Endodermal cell (in vitro differentiated cells): ENCODE data around the gene MBTD1. TPM values are rescaled to one million over a fixed set of nuclear protein-coding genes. Genes with fewer than 3 reads are reported as not detected.

Source experiments
- DNase-seq: peaks from one replicate; pipeline ENCODE4 v3.0.0-alpha.2; 2017
- H3K27ac ChIP-seq: 2 replicates; pipeline ENCODE4 v1.5.1; 2013; ENCODE audit warnings: mild to moderate bottlenecking, low read depth, low read length, moderate library complexity
- H3K27me3 ChIP-seq: 2 replicates; pipeline ENCODE4 v1.6.1; 2013; ENCODE audit warnings: mild to moderate bottlenecking, low read length, moderate library complexity; ENCODE audit not compliant: insufficient read depth, control insufficient read depth, poor library complexity, severe bottlenecking
- H3K36me3 ChIP-seq: 2 replicates; pipeline ENCODE4 v1.7.0; 2013; ENCODE audit warnings: mild to moderate bottlenecking, low read length, moderate library complexity; ENCODE audit not compliant: control insufficient read depth, insufficient read depth
- H3K4me1 ChIP-seq: one replicate; pipeline ENCODE4 v1.7.0; 2013; ENCODE audit warnings: low read length; ENCODE audit not compliant: control insufficient read depth, insufficient read depth
- H3K4me3 ChIP-seq: 2 replicates; pipeline ENCODE4 v1.5.1; 2013; ENCODE audit warnings: mild to moderate bottlenecking, low read length, moderate library complexity
- H3K9ac ChIP-seq: 2 replicates; pipeline ENCODE4 v1.6.1; 2013; ENCODE audit warnings: mild to moderate bottlenecking, low read length, moderate library complexity; ENCODE audit not compliant: poor library complexity, severe bottlenecking; ENCODE audit errors: extremely low read depth
- H3K9me3 ChIP-seq: 2 replicates; pipeline ENCODE4 v1.6.1; 2013; ENCODE audit warnings: mild to moderate bottlenecking, low read length, moderate library complexity; ENCODE audit not compliant: control insufficient read depth
- H3K27ac Mint-ChIP-seq: 2 replicates; pipeline ENCODE4 v1.8.0; 2020; ENCODE audit warnings: mixed read lengths
- H3K27me3 Mint-ChIP-seq: 2 replicates; pipeline ENCODE4 v1.8.0; 2021; ENCODE audit warnings: mild to moderate bottlenecking, mixed read lengths; ENCODE audit not compliant: insufficient read depth
- H3K36me3 Mint-ChIP-seq: 2 replicates; pipeline ENCODE4 v1.8.0; 2020; ENCODE audit warnings: low read depth, mixed read lengths
- H3K4me1 Mint-ChIP-seq: 2 replicates; pipeline ENCODE4 v1.8.0; 2020; ENCODE audit warnings: mixed read lengths
- H3K4me3 Mint-ChIP-seq: 2 replicates; pipeline ENCODE4 v1.8.0; 2020; ENCODE audit warnings: mild to moderate bottlenecking, moderate library complexity, mixed read lengths
- H3K9me3 Mint-ChIP-seq: 2 replicates; pipeline ENCODE4 v1.8.0; 2020; ENCODE audit warnings: mild to moderate bottlenecking, mixed read lengths
- WGBS, 2 experiments: methylation state at CpG; one replicate each; pipeline versions ENCODE4 v1.1.5 to v1.1.7; 2013; ENCODE audit warnings: missing lambda C conversion rate in 2 of 2, mixed read lengths in 1 of 2; ENCODE audit not compliant: insufficient coverage in 1 of 2, insufficient read length in 1 of 2; 5-methylcytosine and 5-hydroxymethylcytosine counted together
- total RNA-seq, 2 donors: library from RNA; stranded (reverse); fragmentation: NEBNext Ultra II Directional in 1 of 2; extraction: Animal tissue kit (Norgen Biotek cat#: 25700) in 1 of 2; gene quantifications; 2 replicates in 1 of 2; 3 replicates in 1 of 2; pipeline ENCODE4 v1.2.1, GENCODE V29; 2021
- TF ChIP-seq, protein P1 (sequence below): fragments of 200-600 bp; sonication (generic); conservative IDR thresholded peaks from 2 replicates; pipeline ENCODE4 v1.5.0; 2021; ENCODE audit warnings: antibody characterized with exemption, mild to moderate bottlenecking

MBTD1 gene
- total RNA-seq, 2 donors from 2014 or later: 33.6 to 37.7 TPM

DNA sequence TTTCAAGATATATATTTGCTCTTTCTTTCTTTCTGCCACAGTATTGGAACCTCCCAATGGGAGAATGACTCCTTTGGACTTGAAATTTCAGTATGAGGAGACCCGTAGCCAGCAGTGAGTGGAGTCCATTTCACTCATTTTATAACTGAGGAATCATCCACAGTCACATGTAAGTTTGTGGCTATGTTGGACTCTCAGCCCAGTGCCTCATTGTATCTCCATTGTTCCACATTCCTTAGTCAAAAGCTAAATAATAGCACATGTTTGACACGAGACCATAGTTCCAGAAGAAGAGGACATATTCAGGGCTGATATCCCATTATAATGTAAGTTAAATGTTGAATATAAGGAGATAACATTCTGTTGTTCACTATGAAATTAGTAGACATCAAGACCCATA, 126.5 kb downstream of the MBTD1 start:
- no peak for DNase-seq
- 86 to 88% methylated on average over 2 of the region's 2 CpGs for whole genome bisulfite sequencing, 2 experiments
- H3K4me1 Mint-ChIP-seq: no peaks in the 10 kb centered on the region
- Histone ChIP-seq H3K36me3 (no peaks in the 10 kb centered on the region), H3K9ac (no peak overlapping the region), H3K4me3 (no peak overlapping the region), H3K27me3 (no peaks in the 10 kb centered on the region), H3K4me1 (no peaks in the 10 kb centered on the region), H3K27ac (no peak overlapping the region), H3K9me3 (no peaks in the 10 kb centered on the region)
- H3K4me3 Mint-ChIP-seq: no peak overlapping the region
- TF ChIP-seq, protein P1, sequence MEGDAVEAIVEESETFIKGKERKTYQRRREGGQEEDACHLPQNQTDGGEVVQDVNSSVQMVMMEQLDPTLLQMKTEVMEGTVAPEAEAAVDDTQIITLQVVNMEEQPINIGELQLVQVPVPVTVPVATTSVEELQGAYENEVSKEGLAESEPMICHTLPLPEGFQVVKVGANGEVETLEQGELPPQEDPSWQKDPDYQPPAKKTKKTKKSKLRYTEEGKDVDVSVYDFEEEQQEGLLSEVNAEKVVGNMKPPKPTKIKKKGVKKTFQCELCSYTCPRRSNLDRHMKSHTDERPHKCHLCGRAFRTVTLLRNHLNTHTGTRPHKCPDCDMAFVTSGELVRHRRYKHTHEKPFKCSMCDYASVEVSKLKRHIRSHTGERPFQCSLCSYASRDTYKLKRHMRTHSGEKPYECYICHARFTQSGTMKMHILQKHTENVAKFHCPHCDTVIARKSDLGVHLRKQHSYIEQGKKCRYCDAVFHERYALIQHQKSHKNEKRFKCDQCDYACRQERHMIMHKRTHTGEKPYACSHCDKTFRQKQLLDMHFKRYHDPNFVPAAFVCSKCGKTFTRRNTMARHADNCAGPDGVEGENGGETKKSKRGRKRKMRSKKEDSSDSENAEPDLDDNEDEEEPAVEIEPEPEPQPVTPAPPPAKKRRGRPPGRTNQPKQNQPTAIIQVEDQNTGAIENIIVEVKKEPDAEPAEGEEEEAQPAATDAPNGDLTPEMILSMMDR: no peak
- no peaks in the 10 kb centered on the region for H3K36me3 Mint-ChIP-seq
- no peak overlapping the region for H3K27ac Mint-ChIP-seq
- peaks cover 3% of the 10 kb centered on the region for H3K9me3 Mint-ChIP-seq
- H3K27me3 Mint-ChIP-seq: no peaks in the 10 kb centered on the region

DNA sequence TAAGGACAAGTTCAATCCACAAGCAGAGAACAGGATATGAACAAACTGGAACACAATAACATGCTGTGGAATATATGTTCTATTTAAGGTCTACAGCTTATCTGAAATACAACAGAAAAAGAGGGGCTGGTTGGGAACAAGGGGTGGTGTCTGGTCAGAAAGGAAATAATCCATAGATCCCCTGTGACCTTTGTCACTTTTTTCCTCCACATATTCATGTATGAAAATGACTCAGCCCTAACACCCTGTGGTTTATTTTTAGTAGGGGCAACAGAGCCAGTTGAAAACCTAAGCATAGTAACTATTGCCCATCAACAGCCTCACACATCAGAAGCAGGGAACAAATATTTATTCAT, 126.9 kb downstream of the MBTD1 start:
- no peak for DNase-seq
- no peak overlapping the region for H3K27ac ChIP-seq
- no peaks in the 10 kb centered on the region for H3K4me1 ChIP-seq
- H3K4me3 ChIP-seq: no peak overlapping the region
- no peak overlapping the region for H3K9ac ChIP-seq
- H3K27me3 ChIP-seq: no peaks in the 10 kb centered on the region
- no peaks in the 10 kb centered on the region for H3K9me3 ChIP-seq
- no peaks in the 10 kb centered on the region for H3K27me3 Mint-ChIP-seq
- no peak overlapping the region for H3K4me3 Mint-ChIP-seq
- no peaks in the 10 kb centered on the region for H3K4me1 Mint-ChIP-seq
- no peaks in the 10 kb centered on the region for H3K36me3 ChIP-seq
- H3K27ac Mint-ChIP-seq: no peak overlapping the region
- no peaks in the 10 kb centered on the region for H3K36me3 Mint-ChIP-seq
- TF ChIP-seq, protein P1: no peak
- H3K9me3 Mint-ChIP-seq: peaks cover 3% of the 10 kb centered on the region

DNA sequence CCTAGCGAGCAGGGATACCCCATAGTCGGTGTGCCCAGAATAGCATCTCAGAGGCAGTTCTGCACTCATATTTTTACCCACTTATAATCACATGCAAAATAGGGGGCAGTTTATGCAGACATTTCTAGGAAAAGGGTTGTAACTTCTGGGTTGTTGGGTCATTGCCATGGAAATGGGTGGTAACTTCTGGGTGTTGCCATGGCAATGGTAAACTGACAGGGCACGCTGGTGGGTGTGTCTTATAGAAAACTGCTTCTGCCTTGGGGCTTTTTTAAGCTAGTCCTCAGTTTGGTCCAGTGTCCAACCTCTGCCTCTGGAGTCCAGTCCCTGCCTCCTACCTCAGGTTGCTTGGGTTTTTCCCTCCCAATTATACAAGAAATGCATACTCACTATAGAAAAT, 131.8 kb downstream of the MBTD1 start:
- H3K27ac Mint-ChIP-seq: no peak overlapping the region
- no peak overlapping the region for H3K4me3 Mint-ChIP-seq

More for the DNA sequence above, 131.8 kb downstream of the MBTD1 start:
- TF ChIP-seq, protein P1: no peak
- no peak overlapping the region for H3K9ac ChIP-seq
- H3K36me3 ChIP-seq: no peaks in the 10 kb centered on the region
- no peaks in the 10 kb centered on the region for H3K4me1 Mint-ChIP-seq
- 83 to 100% methylated on average over 1 to 3 of the region's 3 CpGs for WGBS, 2 experiments
- no peak overlapping the region for H3K27ac ChIP-seq
- H3K9me3 ChIP-seq: no peaks in the 10 kb centered on the region
- no peaks in the 10 kb centered on the region for H3K27me3 ChIP-seq
- DNase-seq: peak; percentile 63
- no peaks in the 10 kb centered on the region for H3K4me1 ChIP-seq
- H3K36me3 Mint-ChIP-seq: no peaks in the 10 kb centered on the region
- H3K27me3 Mint-ChIP-seq: no peaks in the 10 kb centered on the region
- no peak overlapping the region for H3K4me3 ChIP-seq
- no peaks in the 10 kb centered on the region for H3K9me3 Mint-ChIP-seq

Other genes with a start within 250 kb of the MBTD1 start
- gene SPAG9, start 139.2 kb downstream of the MBTD1 start, total RNA-seq: 10 to 100 TPM; 64.8 to 77.7 TPM
- 100 to 1,000 TPM in 1 of 2 donors, 10 to 100 TPM in 1; 99.6 to 107 TPM for gene NME1, start 106.5 kb downstream of the MBTD1 start, total RNA-seq
- 100 to 1,000 TPM; 560 to 707 TPM for gene NME2, start 93.6 kb downstream of the MBTD1 start, total RNA-seq
- gene UTP18, start 497 bp upstream of the MBTD1 start, total RNA-seq: 10 to 100 TPM; 52.3 to 68.7 TPM